ENCODE results near the gene SPARC. TPM values are rescaled to one million over a fixed set of nuclear protein-coding genes. Genes with fewer than 3 reads are reported as not detected.

SPARC gene
- total RNA-seq, 1 donor from 2014 or later: 273 TPM

DNA sequence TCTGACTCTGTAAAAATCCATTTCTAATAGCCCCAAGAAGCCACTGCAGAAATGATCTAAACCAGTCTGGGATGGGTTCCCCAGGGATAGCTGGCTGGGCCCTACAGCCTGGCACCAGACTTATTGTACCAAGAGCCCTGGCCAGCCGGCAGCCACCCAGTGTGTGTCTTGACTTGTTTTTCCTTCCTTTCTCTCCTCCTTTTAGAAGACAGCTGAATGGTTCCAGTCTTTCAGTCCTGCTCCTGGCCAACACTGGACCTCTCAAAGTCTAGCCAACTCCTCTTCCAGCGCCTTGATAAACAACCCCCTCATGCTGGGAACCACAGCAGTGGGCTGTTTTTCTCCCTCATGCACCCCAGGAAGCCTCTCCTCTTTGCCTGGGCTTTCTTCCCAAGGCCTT lies 37.6 kb upstream of the SPARC start:
- Histone ChIP-seq H3K9me3 (no peaks in the 10 kb centered on the region), H3K4me3 (no peak overlapping the region), H3K36me3 (no peaks in the 10 kb centered on the region), H3K4me1 (no peaks in the 10 kb centered on the region), H3K27ac (no peak overlapping the region), H3K27me3 (no peaks in the 10 kb centered on the region)
- TF ChIP-seq CTCF (IDR thresholded peaks at IDR 0.05): no peak
- TF ChIP-seq POLR2AphosphoS5 (IDR thresholded peaks at IDR 0.05; ENCODE audit: insufficient read depth in 1 of 2, low read depth in 1 of 2): no peak
- TF ChIP-seq POLR2A (IDR thresholded peaks at IDR 0.05): no peak
- intact Hi-C loops (cut with DNase I): no loop called here
- DNase-seq (ENCODE audit: extremely low spot score in 2 of 2): peak in 1 of 2 donors; percentile 47

GRCh38 chr5:151722546-151722945 lies 35.8 kb upstream of the SPARC start:
- Histone ChIP-seq H3K9me3 (no peaks in the 10 kb centered on the region), H3K4me1 (peaks cover 17% of the 10 kb centered on the region), H3K27me3 (no peaks in the 10 kb centered on the region), H3K4me3 (no peak overlapping the region), H3K27ac (no peak overlapping the region), H3K36me3 (no peaks in the 10 kb centered on the region)
- DNase-seq (ENCODE audit: extremely low spot score in 2 of 2): no peak
- no peak for TF ChIP-seq POLR2AphosphoS5 (IDR thresholded peaks at IDR 0.05; ENCODE audit: insufficient read depth in 1 of 2, low read depth in 1 of 2)
- no peak for TF ChIP-seq POLR2A (IDR thresholded peaks at IDR 0.05)
- TF ChIP-seq CTCF (IDR thresholded peaks at IDR 0.05): no peak
- intact Hi-C loops (cut with DNase I): no loop called here

DNA sequence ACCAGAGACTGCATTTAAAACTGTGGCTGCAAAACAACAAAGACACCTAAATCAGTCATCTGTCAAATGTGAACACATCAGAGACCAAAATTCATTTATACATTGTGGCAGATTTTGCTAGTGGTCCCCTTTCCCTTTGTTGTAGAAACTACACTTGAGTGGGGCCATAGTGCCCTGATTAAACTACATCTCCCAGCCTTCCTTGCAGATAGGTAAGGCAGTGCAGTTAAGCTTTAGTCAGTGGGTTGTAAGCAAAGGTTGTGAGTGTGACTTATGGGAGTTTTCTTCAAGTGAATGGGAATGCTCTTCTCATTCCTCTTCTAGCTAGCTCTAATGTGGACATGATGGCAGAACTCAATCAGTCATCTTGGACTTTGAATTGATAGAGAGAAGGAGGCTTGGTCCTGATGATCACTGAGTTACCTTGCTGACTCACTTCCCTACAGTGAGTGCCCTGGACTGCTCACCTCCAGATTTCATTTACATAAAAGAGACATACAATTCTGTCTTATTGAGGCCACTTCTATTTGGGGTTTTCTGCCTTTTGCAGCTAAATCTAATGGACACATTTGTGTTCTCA lies 35.2 kb upstream of the SPARC start:
- H3K9me3 ChIP-seq: no peaks in the 10 kb centered on the region
- intact Hi-C loops (cut with DNase I): no loop called here
- H3K27ac ChIP-seq: no peak overlapping the region
- H3K36me3 ChIP-seq: no peaks in the 10 kb centered on the region
- H3K4me1 ChIP-seq: peaks cover 21% of the 10 kb centered on the region
- no peaks in the 10 kb centered on the region for H3K27me3 ChIP-seq
- no peak overlapping the region for H3K4me3 ChIP-seq
- TF ChIP-seq CTCF (IDR thresholded peaks at IDR 0.05): no peak
- peak in 1 of 2 donors; percentile 1 for DNase-seq (ENCODE audit: extremely low spot score in 2 of 2)

DNA sequence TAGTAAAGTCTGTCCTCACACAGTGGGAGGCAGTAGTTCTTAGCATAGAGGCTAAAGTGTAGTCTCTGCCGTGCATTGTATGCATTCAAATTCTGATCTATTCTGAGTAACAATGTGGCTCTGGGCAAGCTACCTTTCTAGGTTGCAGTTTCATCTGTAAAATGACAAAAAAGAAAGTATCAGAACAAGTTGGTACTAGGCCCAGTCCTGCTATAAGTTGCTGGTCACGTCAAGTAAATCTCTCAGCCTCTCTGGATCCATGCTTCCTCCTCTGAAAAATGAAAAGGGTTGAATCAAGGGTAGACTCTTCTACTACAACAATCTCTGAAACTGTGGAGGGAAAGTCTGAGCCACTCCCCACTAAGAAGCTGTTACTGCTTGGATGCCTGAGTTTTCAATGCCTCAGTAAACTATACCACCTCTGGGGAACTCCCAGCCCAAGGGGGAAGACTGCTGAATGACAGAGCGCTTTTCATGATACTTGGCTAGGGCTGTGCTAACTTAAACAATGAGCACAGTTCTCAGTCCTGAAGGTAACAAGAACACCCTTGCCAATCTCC lies 34.5 kb upstream of the SPARC start:
- no peaks in the 10 kb centered on the region for H3K36me3 ChIP-seq
- DNase-seq (ENCODE audit: extremely low spot score in 2 of 2): peak in 1 of 2 donors; percentile 40
- intact Hi-C loops (cut with DNase I): no loop called here
- no peak overlapping the region for H3K4me3 ChIP-seq
- TF ChIP-seq POLR2A (IDR thresholded peaks at IDR 0.05) (no peak), POLR2AphosphoS5 (IDR thresholded peaks at IDR 0.05; ENCODE audit: insufficient read depth in 1 of 2, low read depth in 1 of 2) (no peak), CTCF (IDR thresholded peaks at IDR 0.05) (no peak)
- H3K9me3 ChIP-seq: no peaks in the 10 kb centered on the region
- H3K27me3 ChIP-seq: no peaks in the 10 kb centered on the region
- H3K4me1 ChIP-seq: peaks cover 21% of the 10 kb centered on the region
- H3K27ac ChIP-seq: no peak overlapping the region

DNA sequence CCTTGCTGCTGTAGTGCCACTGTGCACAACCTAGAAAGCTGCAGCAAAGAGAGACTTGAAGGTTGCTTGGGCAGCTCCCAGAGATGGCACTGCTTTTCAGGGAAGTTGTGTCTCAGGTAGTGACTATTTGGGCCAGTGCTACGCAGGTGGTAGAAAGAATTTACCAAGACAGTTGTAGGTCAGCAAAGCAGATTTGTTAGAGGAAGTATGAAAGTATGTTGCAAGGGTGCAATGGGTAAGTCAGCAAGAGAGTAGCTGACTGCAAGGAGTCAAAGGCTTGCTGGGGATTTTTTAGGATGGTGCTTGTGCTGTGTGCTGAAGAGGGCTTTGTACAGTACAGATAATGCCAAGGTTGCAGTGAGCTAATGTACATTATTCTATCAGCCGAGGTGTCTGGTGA lies 33.5 kb upstream of the SPARC start:
- peak in 1 of 2 donors; percentile 20 for DNase-seq (ENCODE audit: extremely low spot score in 2 of 2)
- no peak overlapping the region for H3K4me3 ChIP-seq
- H3K36me3 ChIP-seq: no peaks in the 10 kb centered on the region
- H3K27ac ChIP-seq: no peak overlapping the region
- TF ChIP-seq POLR2A (IDR thresholded peaks at IDR 0.05) (no peak), POLR2AphosphoS5 (IDR thresholded peaks at IDR 0.05; ENCODE audit: insufficient read depth in 1 of 2, low read depth in 1 of 2) (no peak), CTCF (IDR thresholded peaks at IDR 0.05) (no peak)
- peaks cover 21% of the 10 kb centered on the region for H3K4me1 ChIP-seq
- H3K9me3 ChIP-seq: no peaks in the 10 kb centered on the region
- intact Hi-C loops (cut with DNase I): no loop called here
- no peaks in the 10 kb centered on the region for H3K27me3 ChIP-seq
